Stimulated activated CD8-positive, alpha-beta memory T cell treated with anti-CD3 and anti-CD28 coated beads, Interleukin-7, amount 100 ng/mL, for 24 hours (primary cell): ENCODE results near the gene TMEM50B.
"Not testable (repeated sequence)": the region's sequence is repeated elsewhere in the genome, so short reads cannot be mapped to it uniquely, and the experiment has no call there.

Experiments used
- DNase-seq: peaks from one replicate; pipeline ENCODE4 v3.0.0-alpha.2; 2020; ENCODE audit warnings: low read depth

The TMEM50B gene

GRCh38 chr21:33478182-33478581 is 1.6 kb downstream of the TMEM50B start:
- no peak for DNase-seq

DNA sequence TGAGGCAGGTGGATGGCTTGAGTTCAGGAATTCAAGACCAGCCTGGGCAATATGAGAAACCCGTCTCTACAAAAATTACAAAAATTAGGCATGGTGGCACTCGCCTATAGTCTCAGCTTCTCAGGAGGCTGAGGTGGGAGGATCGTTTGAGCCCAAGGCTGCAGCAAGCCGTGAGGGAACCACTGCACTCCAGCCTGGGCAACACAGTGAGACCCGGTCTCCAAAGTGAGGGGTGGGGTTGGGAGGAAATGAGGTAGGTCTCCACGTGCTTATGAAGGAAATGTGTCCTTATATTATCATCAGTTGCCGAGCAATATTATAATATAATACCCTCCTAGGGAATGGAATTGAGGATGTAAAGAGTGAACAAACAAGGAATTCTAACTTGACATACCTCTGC is 2.7 kb downstream of the TMEM50B start:
- DNase-seq: no peak

- no peak for DNase-seq
These were observed 6.4 kb downstream of the TMEM50B start for GRCh38 chr21:33473344-33473743.

DNA sequence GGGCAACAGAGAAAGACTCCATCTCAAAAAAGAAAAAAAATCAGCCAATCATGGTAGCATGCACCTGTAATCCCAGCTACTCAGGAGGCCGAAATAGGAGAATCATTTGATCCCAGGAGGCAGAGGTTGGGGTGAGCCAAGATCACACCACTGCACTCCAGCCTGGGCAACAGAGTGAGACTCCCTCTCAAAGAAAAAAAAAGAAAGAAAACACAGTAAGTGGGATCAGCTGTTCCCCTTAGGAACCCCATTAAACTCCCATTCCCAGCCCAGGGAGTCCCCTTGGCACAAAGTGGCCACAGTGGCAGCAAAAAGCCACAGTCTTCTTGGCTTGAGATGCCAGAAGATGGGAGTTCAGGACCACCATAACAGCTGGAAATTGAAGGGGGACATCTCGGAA is 9.1 kb downstream of the TMEM50B start:
- DNase-seq: no peak

DNA sequence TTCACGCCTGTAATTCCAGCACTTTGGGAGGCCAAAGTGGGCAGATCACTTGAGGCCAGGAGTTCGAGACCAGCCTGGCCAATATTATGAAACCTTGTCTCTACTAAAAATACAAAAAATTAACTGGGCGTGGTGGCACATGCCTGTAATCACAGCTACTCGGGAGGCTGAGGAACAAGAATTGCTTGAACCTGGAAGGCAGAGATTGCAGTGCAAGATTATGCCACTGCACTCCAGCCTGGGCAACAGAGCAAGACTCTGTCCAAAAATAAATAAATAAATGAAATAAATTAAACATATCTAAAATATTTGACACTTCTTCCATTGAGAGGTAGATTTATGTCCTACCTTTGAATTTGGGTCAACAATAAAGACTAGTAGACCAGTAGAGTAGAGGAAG is 10.6 kb downstream of the TMEM50B start:
- DNase-seq: not testable (repeated sequence)

DNA sequence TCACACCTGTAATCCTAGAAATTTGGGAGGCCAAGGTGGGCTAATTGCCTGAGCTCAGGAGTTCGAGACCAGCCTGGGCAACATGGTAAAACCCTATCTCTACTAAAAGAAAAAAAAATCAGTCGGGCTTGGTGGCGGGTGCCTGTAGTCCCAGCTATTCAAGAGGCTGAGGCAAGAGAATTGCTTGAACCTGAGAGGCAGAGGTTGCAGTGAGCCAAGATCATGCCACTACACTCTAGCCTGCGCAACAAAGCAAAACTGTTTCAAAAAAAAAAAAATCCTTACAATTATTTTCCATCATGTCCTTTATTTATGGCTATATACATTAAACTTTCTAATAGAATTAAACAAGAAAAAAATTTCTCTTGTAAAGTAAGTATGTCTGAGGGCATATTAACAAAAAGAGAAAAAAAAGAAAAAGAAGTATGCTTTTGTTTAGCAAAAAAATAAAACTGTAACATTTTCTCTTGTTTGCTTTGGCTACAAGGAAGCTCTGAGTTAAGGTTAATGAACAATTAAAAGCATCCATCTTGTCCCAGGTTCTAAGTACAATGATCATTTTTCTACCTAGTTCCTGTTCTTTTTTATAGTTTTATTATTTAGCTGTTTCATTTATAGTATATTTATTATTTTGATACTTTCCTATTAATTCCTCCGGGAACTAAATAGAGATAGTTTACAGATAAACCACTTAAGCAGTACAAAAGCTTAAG is 18.1 kb downstream of the TMEM50B start:
- no peak for DNase-seq

DNA sequence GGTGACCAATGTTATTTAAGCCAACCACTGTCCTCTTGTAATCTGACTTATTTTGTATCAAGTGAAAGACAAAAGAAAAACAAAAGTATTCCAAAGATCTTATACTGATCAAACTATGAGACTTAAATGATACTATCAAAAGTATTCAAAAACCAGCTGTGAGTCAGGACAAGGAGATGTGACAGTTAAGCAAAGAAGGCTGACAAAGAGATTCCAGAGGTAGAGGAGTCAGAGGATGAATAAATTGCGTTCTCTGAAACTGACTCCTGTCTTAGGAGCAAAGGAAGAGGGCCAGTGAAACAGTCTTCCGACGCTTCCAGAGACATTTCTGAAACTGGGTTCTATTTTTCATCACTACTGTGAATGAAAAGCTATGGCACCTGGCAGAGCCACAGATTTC is 20.9 kb downstream of the TMEM50B start:
- no peak for DNase-seq

DNA sequence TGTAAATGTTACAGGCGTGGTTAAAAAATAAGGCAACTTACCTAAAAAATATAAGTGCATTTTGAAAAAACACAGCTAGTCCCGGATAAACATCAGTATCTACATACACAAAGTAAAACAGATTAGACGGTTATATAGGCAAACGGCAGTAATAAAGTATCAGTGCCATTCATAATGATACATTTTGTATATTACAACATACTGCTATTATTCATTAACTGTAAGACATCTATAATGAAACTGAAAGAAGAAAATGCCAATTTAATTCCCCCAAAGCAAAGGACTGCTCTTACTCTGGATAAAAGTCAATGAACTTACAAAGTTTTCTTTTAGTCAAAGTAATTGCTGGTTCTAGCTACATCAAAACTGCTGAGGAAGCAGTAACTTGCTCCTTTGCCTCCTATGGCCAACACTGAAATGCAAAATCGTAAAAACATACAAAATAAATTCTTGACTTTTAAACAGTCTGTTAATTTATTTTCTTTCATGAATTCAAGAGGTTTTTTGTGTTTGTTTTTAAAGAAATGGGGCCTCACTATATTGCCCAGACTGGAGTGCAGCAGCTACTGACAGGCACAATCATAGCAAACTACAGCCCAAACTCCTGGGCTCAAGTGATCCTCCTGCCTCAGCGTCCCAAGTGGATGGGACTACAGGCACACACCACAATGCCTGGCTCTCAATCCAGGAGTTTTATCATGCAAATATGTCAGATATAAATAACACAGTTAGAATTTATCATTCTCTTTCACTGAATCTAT is 23.9 kb downstream of the TMEM50B start:
- DNase-seq: no peak

DNA sequence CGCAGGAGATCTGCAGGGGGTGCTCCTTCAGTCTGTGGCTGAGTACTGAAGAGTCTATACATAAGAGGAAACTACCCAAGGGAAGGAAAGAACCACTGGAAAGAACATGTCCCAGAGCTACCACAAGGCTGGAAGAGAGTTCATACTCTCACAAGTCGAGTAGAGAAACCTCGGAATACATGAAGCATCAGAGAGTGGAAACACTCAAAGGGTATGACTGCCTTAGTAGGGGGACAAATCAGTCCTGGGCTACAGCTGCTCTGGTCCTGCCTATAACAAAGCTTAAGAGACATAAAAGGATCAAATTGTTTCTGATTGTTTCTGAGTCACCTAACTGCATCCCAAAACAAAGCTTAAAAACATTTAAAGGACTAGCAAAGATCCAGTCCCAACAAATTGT is 27.4 kb downstream of the TMEM50B start:
- DNase-seq: no peak

- no peak for DNase-seq
These were observed 28.1 kb downstream of the TMEM50B start for GRCh38 chr21:33451634-33452071.

GRCh38 chr21:33449616-33450015 is 30.2 kb downstream of the TMEM50B start:
- no peak for DNase-seq

GRCh38 chr21:33446620-33447019 is 33.2 kb downstream of the TMEM50B start:
- not testable (repeated sequence) for DNase-seq

DNA sequence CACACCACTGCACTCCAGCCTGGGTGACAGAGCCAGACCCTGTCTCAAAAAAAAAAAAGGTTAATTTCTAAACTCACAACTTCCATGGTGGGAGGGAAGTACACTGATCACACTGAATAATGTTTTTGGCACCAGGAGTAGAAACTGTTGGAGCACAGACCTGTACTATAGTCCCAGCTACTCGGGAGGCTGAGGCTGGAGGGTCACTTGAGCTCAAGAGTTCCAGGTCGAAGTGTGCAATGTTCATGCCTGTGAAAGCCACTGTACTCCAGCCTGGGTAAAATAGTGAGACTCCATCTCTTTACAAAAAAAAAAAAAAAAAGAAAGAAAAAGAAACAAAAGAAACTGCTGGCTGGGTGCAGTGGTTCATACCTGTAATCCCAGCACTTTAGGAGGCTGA is 35.3 kb downstream of the TMEM50B start:
- no peak for DNase-seq

DNA sequence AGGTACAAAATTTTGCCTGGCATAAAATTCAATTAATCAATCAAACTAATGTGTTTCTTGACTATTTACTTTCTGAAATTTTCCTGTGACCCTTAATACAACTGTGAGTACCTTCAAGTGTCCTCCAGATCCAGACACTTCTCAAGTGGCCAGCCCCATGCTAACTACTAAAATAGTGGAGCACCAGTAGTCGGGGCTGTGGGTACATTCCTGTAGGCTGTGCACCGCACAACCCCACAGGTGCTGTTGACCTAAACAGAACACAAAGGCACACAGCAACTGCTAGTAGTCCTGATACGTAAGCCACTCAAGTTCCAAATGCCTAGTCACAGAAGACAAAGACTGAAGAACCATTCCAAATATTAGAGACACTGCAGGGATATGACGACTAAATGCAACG is 36.6 kb downstream of the TMEM50B start:
- no peak for DNase-seq

DNA sequence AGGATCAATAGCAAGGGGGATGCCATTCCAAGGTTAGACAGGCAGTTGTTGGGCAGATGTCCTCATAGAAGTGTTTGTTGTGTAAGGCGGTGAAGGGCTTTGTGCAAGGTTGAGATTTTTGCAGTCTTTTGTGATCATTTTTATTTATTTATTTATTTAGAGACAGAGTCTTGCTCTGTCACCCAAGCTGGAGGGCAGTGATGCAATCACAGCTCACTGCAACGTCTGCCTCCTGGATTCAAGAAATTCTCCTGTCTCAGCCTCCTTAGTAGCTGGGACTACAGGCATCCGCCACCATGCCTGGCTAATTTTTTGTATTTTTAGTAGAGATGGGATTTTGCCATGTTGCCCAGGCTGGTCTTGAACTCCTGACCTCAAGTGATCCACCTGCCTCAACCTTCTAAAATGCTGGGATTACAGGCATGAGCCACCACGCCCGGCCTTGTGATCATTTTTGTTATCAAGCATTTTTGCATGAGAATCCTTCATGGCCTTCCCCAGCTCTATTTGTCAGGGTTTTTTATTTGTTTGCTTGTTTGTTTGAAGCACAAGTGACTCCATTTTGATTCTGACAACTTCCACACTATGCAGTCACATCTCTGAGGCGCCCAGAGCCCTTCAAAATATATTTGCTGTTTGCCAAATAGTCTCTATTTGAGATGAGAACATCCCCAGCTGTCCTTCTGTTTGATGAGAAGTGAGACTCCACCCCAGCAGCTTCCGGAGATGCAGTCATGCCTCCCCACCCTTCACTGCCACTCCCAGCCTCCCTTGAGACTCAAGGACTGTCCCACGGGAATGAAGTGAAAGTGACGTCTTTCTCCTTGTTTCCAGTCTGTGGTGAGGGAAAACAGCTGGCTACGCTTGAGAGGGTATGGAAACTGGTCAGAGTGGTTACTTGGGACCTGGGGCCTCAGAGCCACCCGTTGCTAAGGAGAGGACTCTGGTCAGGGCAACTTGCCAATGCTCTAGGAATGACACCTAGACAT is 38.0 kb downstream of the TMEM50B start:
- DNase-seq: no peak

- DNase-seq: no peak
These were observed 42.6 kb downstream of the TMEM50B start for GRCh38 chr21:33437140-33437539.

- DNase-seq: no peak
These were observed 44.9 kb downstream of the TMEM50B start for GRCh38 chr21:33434770-33435360.

DNA sequence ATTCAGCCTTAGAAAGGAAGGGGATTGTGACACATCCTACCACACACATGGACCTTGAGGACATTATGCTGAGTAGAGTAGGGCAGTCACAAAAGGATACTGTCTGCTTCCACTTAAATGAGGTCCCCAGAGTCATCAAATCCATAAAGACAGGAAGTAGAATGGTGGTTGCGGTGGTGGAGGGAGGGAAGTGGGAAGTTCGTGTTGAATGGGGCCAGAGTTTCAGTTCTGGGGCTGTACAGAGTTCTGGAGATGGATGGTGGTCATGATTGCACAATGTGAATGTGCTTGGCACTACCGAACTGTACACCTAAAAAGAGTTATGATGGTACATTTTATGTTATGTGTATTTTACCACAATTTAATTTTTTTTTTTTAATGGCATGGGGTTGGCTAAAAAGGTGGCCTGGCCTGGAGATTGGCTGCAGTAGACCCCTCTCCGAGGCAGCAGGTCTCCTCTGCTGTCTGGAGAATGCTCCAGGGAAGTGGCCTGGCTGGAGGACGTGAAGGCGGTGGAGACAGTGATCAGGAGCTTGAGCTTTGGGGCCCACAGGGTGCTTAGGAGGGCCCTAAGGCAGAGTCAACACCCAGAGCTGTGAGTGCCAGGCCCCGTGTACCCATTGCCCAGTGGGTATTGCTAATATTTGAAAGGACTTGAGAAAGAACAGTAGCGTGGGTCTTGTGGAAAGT is 46.2 kb downstream of the TMEM50B start:
- no peak for DNase-seq

DNA sequence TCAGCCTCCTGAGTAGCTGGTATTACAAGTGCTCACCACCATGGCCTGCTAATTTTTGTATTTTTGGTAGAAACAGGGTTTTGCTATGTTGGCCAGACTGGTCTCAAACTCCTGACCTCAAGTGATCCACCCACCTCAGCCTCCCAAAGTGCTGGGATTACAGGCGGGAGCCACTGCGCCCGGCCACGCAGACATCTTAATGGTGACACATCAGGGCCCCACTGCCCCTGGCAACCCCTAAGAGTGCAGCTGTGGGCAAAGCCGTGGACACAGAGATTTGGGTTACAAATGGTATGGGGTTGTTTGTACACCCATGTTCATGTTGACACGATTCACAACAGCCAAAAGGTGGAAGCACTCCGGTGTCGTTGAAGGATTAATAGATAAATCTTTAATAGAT is 46.8 kb downstream of the TMEM50B start:
- DNase-seq: no peak

- no peak for DNase-seq
These were observed 47.3 kb downstream of the TMEM50B start for GRCh38 chr21:33432496-33432895.

DNA sequence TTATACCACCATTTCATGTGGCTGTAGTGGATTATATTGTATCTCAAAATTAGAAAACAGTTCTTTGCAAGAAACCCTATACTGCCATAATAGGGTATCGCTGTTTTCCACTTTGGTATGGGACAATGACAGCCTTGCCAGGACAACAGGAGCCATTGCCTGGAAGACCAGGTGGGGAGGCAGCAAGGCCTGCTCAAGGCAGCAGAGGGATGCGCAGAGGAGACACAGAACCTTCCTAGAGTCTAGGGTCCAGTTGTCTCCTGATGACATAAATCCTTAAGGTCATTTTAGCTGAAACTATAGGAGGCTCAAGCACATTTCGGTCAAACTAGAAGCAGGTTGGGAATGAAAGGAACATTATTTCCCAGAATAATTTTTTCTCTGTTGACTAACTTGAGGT is 48.9 kb downstream of the TMEM50B start:
- no peak for DNase-seq
